Spleen (tissue), 3 donors: ENCODE measurements around the gene CCDC192.

Experiments
- POLR2A ChIP-seq, 3 donors: fragments of 450-650 bp; IDR thresholded peaks; one replicate each; pipeline ENCODE4 v1.5.1; 2017; ENCODE audit warnings: antibody characterized with exemption in 3 of 3, mild to moderate bottlenecking in 1 of 3
- POLR2AphosphoS5 ChIP-seq, 3 donors: sonication (generic); formaldehyde crosslinking; IDR thresholded peaks; one replicate each; pipeline ENCODE4 v1.5.1; 2017; ENCODE audit warnings: antibody characterized with exemption in 3 of 3

DNA sequence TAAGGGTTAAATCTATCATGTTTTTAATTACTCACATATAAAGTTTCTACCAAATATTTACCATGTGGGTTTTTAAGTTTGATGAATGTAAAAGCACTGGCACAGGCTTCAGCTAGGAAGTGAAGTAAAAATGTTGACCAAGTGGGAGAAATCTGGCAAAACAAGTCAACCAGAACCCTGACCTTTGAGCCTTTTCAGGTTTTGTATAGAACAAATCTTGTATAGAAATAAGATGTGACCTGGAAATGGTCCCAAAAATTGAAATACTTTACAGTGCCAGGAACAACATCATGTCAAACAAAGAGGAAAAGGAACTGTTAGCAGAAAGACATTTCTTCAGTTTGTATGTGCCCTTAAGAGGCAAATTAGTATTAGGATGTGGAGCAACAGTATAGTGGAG is 137.6 kb downstream of the CCDC192 start:
- no peak for TF ChIP-seq POLR2A (IDR thresholded peaks at IDR 0.05)
- no peak for TF ChIP-seq POLR2AphosphoS5 (IDR thresholded peaks at IDR 0.05)
